AG09309 (cell line): Measurements from ENCODE around the gene MROH2A.
A peak's percentile ranks its signal among the peaks of the same experiment; 100 is the strongest.

Experiments
- DNase-seq: peaks from one replicate; pipeline ENCODE4 v3.0.0-alpha.2; 2010; ENCODE audit warnings: low read depth
- H3K4me3 ChIP-seq: 2 replicates; pipeline ENCODE4 v1.5.1; 2011; ENCODE audit warnings: mild to moderate bottlenecking, low read depth, low read length, moderate library complexity; ENCODE audit not compliant: control insufficient read depth
- CTCF ChIP-seq: IDR thresholded peaks from 2 replicates; pipeline ENCODE4 v1.5.1; 2011; ENCODE audit warnings: mild to moderate bottlenecking, low read depth, low read length, inconsistent platforms; ENCODE audit not compliant: insufficient read depth, control insufficient read depth; ENCODE audit errors: missing control alignments

MROH2A gene

DNA sequence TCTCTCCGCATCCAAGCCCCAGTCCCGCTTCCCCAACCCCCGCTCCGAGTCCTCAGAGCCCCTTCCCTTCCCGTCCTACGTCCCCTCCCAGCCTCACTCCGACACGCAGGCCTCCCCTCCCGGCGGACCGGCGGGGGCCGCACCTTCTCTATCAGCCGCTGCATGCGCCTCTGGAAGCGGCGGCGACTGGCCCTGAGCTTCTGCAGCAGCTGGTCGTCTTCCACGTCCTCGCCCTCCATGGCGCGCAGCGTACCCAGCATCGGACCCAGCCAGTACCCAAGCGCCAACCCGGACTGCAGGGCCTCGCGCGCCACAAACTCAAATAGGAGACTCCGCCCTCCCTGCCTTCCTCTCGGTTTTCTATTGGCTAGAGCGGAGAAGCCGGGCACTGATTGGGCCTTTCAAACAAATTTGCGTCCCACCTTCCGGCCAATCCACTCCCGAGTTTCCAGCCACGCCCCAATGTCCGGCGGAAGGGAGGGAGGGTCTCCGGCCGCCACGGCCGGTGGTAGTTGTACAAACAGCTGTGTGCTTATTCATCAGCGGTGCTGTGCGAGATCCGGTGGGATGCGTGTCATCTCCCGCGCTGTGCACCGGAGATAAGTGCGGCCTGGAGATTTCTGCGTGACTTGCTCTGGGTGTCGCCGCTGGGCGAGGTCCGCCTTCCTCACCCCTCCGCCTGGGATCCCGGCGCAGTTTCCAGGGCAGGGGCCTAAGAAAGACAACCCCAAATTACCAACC, 76.3 kb downstream of the MROH2A start, which contains the start of gene HJURP:
HJURP (minus strand) TSS at position 295 of the 741 bp plus-strand sequence; CDS start at position 260, 35 bp downstream.
- H3K4me3 ChIP-seq = peak within 1 kb of the TSS; percentile 72
- DNase-seq = peak; percentile 74
- no peak for TF ChIP-seq CTCF

DNA sequence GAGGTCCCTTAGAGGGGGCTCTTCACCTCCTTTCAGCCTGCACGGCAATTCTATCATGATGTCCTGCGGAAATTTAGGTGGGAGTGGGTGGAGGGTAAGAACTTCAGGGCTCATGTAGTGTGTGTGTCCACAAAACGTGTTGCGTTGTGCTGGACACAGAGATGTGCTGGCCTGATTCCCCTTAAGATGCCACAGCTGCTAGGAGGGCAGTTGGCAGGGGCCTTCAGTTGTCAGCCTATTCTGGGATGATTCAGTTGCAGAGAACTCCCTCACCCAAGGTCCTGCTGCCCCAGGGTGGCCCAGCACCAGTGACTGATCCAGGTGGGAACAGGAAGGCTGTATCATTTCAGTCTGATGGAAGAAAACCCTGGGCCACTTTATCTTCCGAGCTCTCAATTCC, 77.2 kb downstream of the MROH2A start:
- TF ChIP-seq CTCF = no peak
- DNase-seq = no peak
- H3K4me3 ChIP-seq = no peak overlapping the region

GRCh38 chr2:233856184-233856583, 78.1 kb downstream of the MROH2A start:
- TF ChIP-seq CTCF = no peak
- no peak overlapping the region for H3K4me3 ChIP-seq

DNA sequence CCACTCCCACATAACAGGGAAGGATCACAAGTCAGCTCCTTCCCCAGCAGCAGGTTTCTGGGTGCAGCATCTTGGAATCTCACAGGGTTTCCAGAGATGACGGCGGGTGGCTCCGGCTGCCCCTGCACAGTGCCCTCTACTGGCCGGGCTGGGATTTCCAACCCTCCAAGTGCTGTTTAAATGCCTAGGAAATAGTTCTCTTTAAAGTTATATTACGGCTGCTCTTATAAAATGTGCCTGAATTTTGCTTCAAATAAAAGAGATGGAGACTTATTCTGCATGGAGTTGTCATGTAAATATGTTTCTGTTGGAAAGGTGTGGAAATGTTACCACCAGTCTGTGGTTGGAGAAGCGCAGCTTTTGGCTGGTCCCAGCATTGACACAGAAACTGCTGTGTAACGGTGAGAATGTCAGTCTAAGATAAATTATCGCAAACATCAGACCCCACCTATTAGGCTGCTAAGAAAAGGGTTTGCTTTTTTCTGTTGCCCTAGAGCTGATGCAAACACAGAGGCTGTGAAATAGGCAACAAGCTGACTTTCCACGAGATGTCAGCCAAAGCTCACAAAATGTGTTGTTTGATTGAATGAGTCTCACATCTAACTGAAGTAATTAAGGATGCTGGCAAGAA, 79.5 kb downstream of the MROH2A start:
- H3K4me3 ChIP-seq = no peak overlapping the region
- no peak for DNase-seq
- peak; percentile 73 for TF ChIP-seq CTCF

More at GRCh38 chr2:233856184-233856583, 78.1 kb downstream of the MROH2A start:
- no peak for DNase-seq

DNA sequence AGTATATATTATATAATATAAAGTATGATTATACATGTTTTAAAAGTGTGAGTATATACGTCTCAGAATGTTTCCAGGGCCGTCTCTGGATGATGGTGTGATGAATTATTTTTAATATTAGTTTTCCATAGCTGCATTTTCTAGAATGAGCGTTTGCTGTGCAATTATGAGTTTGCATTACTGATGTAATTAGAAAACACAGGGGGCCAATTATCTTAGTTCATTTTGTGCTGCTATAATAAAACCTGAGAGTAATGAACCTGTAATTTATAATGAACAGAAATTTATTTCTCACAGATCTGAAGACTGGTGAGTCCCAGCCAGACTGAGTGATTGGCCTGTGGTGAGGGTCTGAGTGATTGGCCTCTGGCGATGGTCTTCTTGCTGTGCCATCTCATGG, 80.2 kb downstream of the MROH2A start:
- TF ChIP-seq CTCF = no peak
- no peak for DNase-seq
- no peak overlapping the region for H3K4me3 ChIP-seq

GRCh38 chr2:233862261-233862768, 84.2 kb downstream of the MROH2A start:
- peak; percentile 10 for TF ChIP-seq CTCF
- H3K4me3 ChIP-seq = no peak overlapping the region
- DNase-seq = no peak
